GM21825 (cell line): Measurements from ENCODE around the gene WDR45B.
A peak's percentile ranks its signal among the peaks of the same experiment; 100 is the strongest.
"Not testable (repeated sequence)": the region's sequence is repeated elsewhere in the genome, so short reads cannot be mapped to it uniquely, and the experiment has no call there.

Experiments
- ATAC-seq: cut with Tn5 transposase; IDR thresholded peaks from one replicate; pipeline ENCODE4 v1.9.1; 2021; ENCODE audit warnings: mild to moderate bottlenecking, moderate library complexity; ENCODE audit not compliant: unreplicated experiment

WDR45B gene

DNA sequence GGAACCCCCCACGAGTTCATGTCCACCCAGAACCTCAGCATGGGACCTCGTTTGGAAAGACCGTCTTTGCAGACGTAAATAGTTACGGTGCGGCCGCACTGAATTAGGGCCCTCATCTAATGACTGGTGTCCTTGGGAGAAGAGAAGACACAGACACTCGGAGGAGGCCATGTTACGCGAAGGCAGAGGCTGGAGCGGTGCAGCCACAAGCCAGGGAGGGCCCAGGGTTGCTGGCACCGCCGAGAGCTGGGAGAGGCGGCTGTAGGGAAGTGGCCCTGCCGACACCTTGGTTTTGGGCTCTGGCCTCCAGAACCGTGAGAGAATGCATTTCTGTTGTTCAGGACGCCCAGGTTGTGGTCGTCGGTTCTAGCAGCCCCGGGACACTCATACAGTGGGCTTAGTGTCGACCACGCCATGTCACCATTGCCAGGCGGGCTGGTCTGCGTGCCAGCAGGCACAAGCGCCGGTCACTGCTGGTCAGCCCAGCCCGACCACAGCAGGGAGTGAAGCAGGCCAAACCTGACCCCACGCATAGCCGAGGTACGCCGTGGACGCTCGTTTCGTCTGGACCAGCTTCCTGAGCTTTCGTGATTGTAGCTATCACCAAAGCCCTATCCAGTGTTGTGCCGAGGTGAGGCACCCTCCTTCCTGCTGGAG, 10.7 kb upstream of the WDR45B start:
- ATAC-seq = no peak

DNA sequence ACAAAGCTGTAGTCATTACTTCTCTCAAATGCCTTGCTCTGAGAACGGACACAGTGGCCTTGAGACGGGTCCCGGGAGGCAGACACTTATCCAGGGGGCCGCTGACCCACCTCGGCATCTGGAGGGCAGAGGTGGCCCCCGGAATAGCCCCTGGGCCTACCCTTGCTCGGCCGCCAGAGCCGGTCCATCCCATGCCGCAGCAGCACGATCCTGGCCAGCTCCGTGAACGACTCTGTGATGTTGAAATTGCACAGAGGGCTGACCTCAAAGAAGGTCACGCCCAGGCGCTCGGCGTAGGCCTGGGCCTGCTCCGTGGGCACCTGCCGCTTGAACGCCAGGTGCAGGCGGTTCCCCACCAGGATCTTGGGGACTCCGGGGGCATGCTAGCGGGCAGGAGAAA, 10.1 kb upstream of the WDR45B start:
- no peak for ATAC-seq

DNA sequence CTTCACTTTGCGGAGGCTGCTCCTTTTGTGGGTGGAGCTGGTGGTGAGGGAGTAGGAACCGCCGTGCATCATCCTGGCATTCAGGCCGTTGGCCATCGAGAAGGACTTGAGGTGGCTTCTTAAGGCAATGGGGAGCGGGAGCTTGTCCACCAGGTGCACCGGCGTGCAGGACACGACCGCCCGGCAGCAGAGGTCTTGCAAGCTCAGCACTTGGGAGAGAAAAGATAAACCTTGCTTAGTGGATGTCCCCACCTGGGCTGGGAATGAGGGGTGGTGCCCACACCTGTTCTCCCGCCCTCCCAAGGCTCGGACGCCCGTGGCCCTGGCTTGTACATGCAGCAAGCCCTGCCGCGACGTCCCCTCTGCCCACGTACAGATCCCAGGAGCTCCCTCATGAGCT, 9.7 kb upstream of the WDR45B start:
- ATAC-seq = no peak

DNA sequence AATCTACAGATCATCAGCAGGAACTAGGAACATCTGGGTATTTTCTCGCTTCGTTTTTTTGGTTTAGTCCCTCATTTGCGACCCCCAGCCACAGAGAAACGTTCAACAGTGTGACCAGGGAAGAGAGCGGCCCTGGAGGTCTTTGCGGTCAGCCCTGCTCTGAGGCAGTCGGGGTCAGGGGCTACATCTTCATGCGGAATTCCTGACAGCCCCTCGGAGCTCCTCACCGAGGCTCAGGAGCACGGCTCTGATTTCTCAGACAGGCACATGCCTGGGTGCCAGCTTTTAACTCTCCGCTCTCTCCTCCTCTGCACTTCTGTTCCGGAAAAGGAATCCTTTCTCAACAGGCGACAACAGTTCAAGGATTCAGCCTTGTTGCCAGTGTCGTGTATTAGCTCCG, 8.0 kb upstream of the WDR45B start:
- no peak for ATAC-seq

DNA sequence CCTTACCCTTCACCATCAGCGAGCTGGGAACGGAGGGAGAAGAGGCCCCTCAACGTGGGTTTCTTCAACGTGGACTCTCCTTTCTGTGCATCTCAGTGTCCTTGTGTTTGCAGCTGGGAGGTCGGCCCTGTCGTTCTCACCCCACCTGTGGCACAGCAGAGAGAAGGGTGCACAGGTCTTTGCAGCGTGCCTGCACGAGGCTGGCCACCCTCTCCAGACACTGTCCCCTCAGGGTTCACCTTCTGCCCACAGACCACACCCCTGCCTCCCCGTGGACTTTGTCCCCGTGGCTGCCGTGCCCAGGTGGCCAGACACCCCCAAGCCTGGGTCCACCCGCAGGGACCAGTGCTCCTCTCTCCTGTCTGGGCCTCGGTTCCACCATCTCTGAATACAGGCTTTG, 7.3 kb upstream of the WDR45B start:
- ATAC-seq = no peak

DNA sequence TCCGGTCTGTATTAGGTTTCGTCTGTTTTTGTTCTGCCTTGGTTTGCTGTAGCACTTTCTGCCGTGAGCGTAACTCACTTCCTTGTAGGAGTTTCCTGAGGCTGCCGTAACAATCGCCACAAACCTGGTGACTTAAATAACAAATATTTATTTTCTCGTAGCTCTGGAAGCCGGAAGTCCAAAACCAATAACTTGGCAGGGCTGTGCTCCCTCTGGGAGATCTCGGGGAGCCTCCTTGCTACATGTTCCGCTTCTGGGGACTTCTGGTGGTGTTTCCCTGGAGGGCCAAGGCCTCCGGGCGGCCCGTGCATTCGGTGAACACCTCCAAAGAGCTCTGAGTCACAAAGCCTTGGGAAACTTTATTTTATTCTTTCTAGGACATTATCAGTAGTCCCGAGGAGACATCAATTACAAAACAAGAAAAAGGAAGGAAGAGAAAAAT, 6.8 kb upstream of the WDR45B start:
- no peak for ATAC-seq

DNA sequence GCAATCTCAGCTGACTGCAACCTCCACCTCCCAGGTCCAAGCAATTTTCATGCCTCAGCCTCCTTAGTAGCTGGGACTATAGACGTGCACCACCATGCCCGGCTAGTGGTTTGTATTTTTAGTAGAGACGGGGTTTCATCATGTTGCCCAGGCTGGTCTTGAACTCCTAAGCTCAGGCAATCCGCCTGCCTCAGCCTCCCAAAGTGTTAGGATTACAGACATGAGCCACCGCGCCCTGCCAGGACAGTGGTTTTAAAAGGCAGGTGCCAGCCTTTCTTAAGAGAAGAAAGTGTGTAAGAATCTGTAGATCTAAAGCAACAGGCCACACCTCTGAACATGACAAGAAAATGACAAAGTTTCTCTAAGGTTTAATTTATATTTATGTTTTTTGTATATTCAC, 6.4 kb upstream of the WDR45B start:
- not testable (repeated sequence) for ATAC-seq

DNA sequence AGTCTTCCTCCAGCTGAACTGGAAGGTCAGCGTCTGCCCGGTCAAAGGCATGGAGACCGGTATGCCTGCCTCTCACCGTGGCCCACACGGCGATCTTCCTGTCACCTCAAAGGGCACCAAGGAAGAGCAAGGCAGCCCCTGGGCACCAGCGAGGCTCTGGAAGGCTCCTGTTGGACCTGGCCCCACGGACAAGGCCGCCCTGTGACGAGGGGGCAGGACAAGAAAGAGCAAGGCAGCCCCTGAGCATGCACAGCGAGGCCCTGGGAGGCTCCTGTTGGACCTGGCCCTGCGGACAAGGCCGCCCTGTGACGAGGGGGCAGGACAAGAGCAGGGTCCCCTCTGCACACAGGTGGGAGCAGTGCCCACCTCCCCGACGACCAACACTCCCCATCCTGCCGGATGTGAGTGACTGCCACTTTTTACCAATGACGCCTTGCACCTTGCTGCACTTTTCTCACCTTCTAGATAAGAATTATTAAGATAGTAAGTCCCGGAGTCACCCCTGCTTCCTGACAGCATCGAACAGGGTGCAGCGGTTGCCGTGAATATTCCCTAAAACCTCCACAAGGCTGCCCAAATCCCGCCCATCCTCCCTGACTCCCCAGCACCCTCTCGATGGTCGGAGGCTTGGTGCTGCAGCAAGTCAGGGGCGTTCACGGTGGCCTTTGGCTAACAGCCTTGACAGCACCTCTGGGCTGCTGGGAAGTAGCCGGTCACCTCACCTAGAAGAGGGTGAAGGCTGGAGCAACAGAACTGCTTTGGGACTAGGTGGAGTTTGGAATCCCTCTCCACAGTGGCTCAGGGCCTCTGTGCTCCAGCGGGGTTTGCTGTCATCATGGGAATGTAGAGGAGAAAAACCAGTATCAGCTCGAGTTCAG, 5.6 kb upstream of the WDR45B start:
- no peak for ATAC-seq

DNA sequence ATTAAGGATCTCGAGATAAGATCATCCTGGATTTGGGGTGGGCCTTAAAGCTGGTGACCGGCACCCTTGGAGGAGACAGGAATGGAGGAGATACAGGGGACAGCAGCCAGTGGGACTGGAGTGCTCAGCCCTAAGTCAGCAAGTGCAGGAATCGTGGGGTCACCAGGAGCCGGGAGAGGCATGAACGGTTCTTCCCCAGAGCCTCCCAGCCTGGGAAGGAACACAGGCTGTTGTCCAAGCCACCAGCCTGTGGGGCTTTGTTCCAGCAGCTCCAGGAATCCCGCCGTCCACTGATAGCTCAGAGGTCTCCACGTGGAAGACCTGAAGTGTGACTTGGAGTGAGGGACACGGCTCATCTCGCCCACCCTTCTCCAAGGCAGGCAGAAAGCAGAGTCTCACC, 2.5 kb upstream of the WDR45B start:
- ATAC-seq = no peak

DNA sequence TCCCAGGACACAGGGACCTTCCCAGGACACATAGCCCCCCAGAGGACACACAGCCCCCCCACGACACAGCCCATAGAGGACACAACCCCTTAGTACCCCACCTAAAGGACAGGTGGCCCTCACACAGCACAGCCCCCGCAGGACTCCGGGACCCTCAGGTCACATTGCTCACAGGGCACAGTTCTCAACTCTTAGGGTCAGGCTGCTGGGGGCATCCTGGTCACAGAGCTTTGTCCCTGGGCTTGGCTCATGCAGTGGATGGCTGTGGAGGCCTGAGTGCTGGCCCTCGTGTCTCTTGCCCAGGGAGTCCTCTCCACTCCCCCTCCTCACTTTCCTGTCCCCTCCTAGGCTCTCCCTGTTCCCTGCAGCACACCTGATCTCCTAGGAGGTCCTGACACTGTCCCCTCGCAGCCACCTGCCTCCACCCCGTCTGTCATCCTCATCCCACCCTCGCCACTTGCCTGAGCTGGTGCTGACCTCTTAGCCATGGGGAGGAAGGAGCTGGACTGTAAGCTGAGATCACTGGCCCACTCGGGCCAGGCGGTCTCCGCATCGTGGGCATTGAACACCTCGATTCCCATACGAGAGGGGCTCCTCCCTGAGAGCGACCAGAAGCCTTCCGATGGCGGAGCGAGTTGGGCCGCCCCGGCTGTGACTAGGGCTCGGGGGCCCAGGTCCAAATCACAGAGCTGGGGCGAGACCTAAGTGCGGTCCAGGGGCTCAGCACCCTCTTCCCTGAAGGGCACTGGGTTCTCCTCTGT, 1.4 kb upstream of the WDR45B start:
- ATAC-seq = no peak

DNA sequence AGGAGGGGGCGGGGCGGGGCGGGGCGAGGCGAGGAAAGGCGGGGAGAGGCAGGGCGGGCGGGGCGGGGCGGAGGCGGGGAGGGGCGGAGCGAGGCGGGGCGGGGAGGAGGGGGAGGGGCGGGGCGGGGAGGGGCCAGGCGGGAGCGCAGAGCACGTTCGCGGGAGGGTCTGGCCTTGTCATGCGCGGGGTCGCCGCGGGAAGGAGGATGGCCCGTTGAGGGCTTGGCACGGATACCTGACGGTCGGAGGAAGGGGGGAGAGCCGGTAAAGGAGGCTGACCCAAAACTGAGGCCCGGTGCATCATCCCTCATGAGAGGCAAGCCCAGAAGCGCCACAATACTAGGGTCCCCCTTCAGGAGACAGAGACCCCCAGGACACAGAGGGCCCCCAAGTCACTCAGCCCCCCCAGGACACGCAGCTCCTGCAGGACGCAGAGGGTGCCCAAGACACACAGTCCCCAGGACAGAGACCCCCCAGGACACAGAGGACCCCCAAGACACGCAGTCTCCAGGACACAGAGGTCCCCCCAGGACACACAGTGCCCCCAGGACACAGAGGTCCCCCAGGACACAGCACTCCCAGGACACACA, 593 bp upstream of the WDR45B start:
- no peak for ATAC-seq

DNA sequence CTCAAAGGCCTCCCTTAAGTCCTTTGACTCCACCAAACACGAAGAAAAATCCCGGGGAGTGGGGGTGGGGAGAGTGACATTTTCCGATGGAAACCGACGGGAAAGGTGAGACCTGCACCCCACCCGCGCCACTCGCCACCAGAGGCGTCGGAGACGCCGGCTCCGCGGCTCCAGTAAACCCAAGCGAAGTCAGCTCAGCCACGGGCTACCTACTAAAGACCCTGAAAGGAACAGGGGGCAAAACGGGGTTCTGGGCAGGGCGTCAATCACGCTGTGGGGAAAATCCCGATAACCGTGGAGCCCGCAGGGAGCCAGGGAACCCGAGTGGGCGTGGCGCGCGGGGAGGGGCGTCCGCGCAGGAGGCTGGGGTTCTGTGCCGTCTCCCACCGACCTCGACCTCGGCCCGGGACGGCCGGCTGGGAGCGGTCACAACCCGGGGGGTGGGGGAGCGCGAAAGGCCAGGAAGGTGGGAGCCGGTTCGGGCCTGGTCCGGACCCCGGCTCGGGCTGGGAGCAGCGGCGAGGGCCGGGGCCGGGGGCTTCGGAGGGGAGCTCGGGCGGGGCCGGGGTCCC, 565 bp downstream of the WDR45B start:
- peak; percentile 28 for ATAC-seq

DNA sequence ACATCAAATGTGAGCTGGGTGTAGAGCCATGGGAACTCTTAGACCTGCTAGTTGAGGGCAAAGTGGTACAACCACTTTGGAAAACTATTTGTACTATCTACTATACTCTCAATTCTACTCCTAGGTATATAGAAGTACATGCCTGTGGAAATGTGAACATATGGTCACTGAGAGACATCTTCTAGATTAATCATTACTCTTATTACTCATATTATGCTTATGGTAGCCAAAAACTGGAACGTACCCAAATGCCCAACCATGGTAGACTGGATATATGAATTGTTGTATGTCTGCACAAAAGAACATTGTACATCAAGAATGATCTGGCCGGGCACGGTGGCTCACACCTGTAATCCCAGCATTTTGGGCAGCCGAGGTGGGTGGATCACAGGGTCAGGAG, 2.7 kb downstream of the WDR45B start:
- ATAC-seq = no peak

DNA sequence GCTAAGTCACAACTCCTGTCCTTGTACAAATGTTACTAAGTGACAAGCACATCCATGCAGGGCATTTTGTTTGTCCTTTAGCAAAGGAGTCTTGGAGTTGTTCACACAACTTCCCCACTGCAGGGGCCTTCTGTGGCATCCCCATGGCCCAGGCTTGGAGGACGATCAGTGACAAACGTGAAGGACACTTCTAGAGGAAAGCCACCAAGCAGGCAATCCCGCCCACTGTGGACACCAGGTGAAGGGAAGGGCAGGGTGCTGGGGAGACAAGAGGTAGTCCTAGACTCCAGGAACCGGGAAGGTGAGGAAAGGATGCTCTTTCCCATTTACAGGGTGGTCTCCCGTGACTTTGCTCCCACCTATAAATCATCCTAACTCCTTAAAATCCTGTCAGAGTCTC, 4.1 kb downstream of the WDR45B start:
- no peak for ATAC-seq

DNA sequence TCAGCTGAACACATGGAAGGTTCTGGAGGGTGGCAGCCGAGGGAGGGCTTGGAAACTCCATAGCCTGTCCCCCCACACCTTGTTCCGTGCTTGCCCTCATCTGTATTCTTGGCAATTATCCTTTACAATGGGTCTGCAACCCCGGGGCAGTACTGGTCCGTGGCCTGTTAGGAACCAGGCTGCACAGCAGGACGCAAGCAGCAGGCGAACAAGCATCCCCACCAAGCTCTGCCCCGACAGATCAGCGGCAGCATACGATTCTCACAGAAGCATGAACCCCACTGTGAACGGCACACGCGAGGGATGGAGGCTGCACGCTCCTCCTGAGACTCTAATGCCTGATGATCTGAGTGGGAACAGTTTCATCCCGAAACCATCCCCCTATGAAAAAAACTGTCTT, 6.2 kb downstream of the WDR45B start:
- no peak for ATAC-seq

DNA sequence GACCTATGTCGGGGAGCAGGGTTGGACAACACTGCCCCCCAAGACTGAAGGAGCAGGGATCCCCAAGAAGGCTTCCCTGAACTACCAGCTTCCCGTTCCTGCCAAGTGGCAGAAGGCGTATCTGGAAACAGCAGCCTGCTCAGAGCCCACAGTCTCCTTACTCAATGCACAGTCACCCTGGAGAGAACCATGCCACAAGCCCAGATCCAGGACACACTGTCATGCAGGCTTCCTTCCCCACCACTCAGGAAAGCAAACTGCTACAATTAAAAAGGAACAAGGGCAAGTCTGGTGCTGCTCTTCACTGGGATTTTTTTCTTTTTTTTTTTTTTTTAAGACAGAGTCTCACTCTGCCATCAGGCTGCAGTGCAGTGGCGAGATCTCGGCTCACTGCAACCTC, 8.2 kb downstream of the WDR45B start:
- ATAC-seq = no peak

DNA sequence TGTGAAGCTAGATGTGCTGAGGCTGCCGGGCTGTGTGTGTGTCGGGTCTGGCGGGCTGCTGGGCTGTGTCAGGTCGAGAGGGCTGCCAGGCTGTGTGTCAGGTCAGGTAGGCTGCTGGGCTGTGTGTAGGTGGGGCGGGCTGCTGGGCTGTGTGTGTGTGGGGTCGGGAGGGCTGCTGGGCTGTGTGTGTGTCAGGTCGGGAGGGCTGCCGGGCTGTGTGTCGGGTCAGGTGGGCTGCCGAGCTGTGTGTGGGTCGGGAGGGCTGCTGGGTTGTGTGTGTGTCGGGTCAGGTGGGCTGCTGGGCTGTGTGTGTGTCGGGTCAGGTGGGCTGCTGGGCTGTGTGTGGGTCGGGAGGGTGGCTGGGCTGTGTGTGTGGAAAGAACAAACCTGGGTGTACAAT, 8.6 kb downstream of the WDR45B start:
- no peak for ATAC-seq

DNA sequence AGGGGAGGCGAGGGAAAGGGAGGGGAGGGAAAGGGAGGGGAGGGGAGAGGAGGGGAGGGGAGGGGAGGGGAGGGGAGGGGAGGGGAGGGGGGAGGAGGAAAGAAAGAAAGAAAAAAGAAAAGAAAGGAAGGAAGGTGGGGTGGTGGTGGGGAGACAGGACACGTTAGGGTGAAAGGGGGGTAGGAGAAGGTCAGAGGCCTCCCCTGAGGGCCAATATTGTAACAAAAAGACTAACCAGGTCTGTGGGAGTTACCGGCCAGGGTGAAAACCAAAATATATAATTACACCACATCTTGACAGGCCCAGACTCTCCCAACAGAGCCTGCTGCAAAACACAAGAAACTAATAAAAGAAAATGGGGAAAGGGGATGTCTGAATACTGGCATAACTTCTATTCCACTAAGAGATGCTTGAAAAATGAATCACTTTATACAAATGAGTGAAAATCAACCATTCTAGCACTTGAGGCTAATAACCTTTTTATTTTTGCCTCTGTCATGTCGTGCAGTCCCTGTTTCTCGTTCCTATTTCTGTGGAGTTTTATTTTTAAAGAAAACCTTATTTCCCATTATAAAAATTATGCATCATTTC, 10.0 kb downstream of the WDR45B start:
- ATAC-seq = no peak

DNA sequence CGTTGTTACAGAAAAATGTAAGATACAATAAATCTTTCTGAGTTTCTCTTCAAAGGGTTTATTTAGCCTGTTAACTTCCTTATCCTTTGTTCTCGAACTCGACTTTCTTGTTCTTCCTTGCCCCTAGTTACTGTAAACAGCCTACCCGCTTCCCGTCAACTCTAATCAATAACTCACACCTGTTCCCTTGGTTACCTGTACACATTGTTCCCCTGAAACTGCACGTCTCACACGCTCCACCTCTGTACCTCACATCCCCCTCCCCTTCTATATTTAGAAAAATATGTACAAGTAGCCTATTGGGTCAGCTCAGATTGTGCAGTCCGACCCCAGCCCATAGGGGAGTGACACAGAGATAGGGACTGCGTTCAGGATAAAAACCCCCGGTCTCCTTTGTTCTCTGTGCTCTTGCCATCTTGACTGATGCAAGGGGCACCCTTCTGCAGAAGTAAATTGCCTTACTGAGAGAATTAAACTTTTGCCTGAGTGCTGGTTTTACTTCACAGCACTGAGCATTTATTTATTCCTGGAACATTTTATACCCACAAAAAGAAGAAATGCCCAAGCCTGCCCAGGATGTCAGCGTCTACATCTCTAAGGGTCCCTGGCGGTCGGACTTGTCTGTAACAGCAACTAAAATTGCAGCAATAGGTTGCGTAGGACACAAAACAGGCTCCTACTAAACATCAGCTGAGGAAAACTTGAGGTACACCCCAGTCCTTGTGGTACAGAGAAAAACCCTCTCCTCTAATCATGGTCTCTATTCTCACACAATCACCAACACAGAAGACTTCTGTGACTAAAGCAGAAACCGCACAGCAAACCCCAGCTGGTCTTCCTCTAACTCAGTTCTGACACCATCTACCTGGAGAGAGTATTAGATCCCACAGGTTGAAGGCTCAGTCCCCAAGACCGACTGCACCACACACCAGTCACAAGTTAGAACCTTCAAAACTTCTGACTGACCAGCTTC, 11.3 kb downstream of the WDR45B start:
- no peak for ATAC-seq
